Measurements from ENCODE around the gene OTOP1.
"Not testable (repeated sequence)": the region's sequence is repeated elsewhere in the genome, so short reads cannot be mapped to it uniquely, and the experiment has no call there.

Gene OTOP1

GRCh38 chr4:4202510-4202909 is 24.2 kb downstream of the OTOP1 start:
- no peak overlapping the region for H3K4me2 ChIP-seq (ENCODE audit: low read depth, low read length)
- no peak overlapping the region for H3K9ac ChIP-seq (ENCODE audit: low read length)
- H3K9me3 ChIP-seq (replicated peaks; ENCODE audit: insufficient read depth, low read length), result no peaks in the 10 kb centered on the region
- H3K4me1 ChIP-seq (ENCODE audit: low read length), result no peaks in the 10 kb centered on the region
- H3K36me3 ChIP-seq (replicated peaks; ENCODE audit: insufficient read depth, low read length), result no peaks in the 10 kb centered on the region
- no peaks in the 10 kb centered on the region for H3K9me2 ChIP-seq (replicated peaks; ENCODE audit: insufficient read depth, low read length)
- H3K27ac ChIP-seq (ENCODE audit: low read length), result no peak overlapping the region
- H3K79me2 ChIP-seq (ENCODE audit: low read length), result no peaks in the 10 kb centered on the region
- H2AFZ ChIP-seq (ENCODE audit: low read length), result no peak overlapping the region
- no peaks in the 10 kb centered on the region for H3F3A ChIP-seq (ENCODE audit: insufficient read depth, low read length)
- TF ChIP-seq EZH2 (optimal IDR thresholded peaks at IDR 0.05; ENCODE audit: low read depth, low read length) (no peak), EZH2phosphoT487 (IDR thresholded peaks at IDR 0.05; ENCODE audit: low read length) (no peak), CTCF (IDR thresholded peaks at IDR 0.05; ENCODE audit: low read length) (no peak)
- no peaks in the 10 kb centered on the region for H4K20me1 ChIP-seq (ENCODE audit: insufficient read depth, low read length)
- H3K4me3 ChIP-seq (ENCODE audit: low read length), result no peak overlapping the region
- H3K27me3 ChIP-seq (replicated peaks; ENCODE audit: insufficient read depth, low read length), result peaks cover 51% of the 10 kb centered on the region
- no peak for DNase-seq

GRCh38 chr4:4200624-4201023 is 26.1 kb downstream of the OTOP1 start:
- no peaks in the 10 kb centered on the region for H3K9me2 ChIP-seq (replicated peaks; ENCODE audit: insufficient read depth, low read length)
- H3K27ac ChIP-seq (ENCODE audit: low read length), result no peak overlapping the region
- no peak for DNase-seq
- H2AFZ ChIP-seq (ENCODE audit: low read length), result no peak overlapping the region
- no peaks in the 10 kb centered on the region for H3F3A ChIP-seq (ENCODE audit: insufficient read depth, low read length)
- TF ChIP-seq EZH2 (optimal IDR thresholded peaks at IDR 0.05; ENCODE audit: low read depth, low read length) (no peak), EZH2phosphoT487 (IDR thresholded peaks at IDR 0.05; ENCODE audit: low read length) (no peak), CTCF (IDR thresholded peaks at IDR 0.05; ENCODE audit: low read length) (no peak)
- no peaks in the 10 kb centered on the region for H3K36me3 ChIP-seq (replicated peaks; ENCODE audit: insufficient read depth, low read length)
- H3K27me3 ChIP-seq (replicated peaks; ENCODE audit: insufficient read depth, low read length), result peaks cover 33% of the 10 kb centered on the region
- H3K9me3 ChIP-seq (replicated peaks; ENCODE audit: insufficient read depth, low read length), result no peaks in the 10 kb centered on the region
- no peak overlapping the region for H3K9ac ChIP-seq (ENCODE audit: low read length)
- H3K79me2 ChIP-seq (ENCODE audit: low read length), result no peaks in the 10 kb centered on the region
- no peak overlapping the region for H3K4me3 ChIP-seq (ENCODE audit: low read length)
- no peak overlapping the region for H3K4me2 ChIP-seq (ENCODE audit: low read depth, low read length)
- no peaks in the 10 kb centered on the region for H4K20me1 ChIP-seq (ENCODE audit: insufficient read depth, low read length)
- H3K4me1 ChIP-seq (ENCODE audit: low read length), result no peaks in the 10 kb centered on the region

- peaks cover 5% of the 10 kb centered on the region; the same call in 1 of the 2 replicates for H3K27me3 ChIP-seq (replicated peaks; ENCODE audit: insufficient read depth, low read length)
- no peaks in the 10 kb centered on the region for H3K36me3 ChIP-seq (replicated peaks; ENCODE audit: insufficient read depth, low read length)
- no peaks in the 10 kb centered on the region for H4K20me1 ChIP-seq (ENCODE audit: insufficient read depth, low read length)
- H3K9me2 ChIP-seq (replicated peaks; ENCODE audit: insufficient read depth, low read length), result no peaks in the 10 kb centered on the region
- no peak overlapping the region for H3K27ac ChIP-seq (ENCODE audit: low read length)
- no peak overlapping the region for H3K9ac ChIP-seq (ENCODE audit: low read length)
- TF ChIP-seq EZH2phosphoT487 (IDR thresholded peaks at IDR 0.05; ENCODE audit: low read length) (no peak), EZH2 (optimal IDR thresholded peaks at IDR 0.05; ENCODE audit: low read depth, low read length) (no peak)
- DNase-seq, result no peak
- no peaks in the 10 kb centered on the region for H3K79me2 ChIP-seq (ENCODE audit: low read length)
- no peak overlapping the region for H3K4me2 ChIP-seq (ENCODE audit: low read depth, low read length)
- no peaks in the 10 kb centered on the region for H3F3A ChIP-seq (ENCODE audit: insufficient read depth, low read length)
- no peak overlapping the region for H2AFZ ChIP-seq (ENCODE audit: low read length)
- no peak overlapping the region for H3K4me3 ChIP-seq (ENCODE audit: low read length)
- H3K9me3 ChIP-seq (replicated peaks; ENCODE audit: insufficient read depth, low read length), result no peaks in the 10 kb centered on the region
- no peaks in the 10 kb centered on the region for H3K4me1 ChIP-seq (ENCODE audit: low read length)
Observed at GRCh38 chr4:4195354-4195753, 31.4 kb downstream of the OTOP1 start.

- not testable (repeated sequence) for H3K9me2 ChIP-seq (replicated peaks; ENCODE audit: insufficient read depth, low read length); H4K20me1 ChIP-seq (ENCODE audit: insufficient read depth, low read length); H3K9ac ChIP-seq (ENCODE audit: low read length); H3K9me3 ChIP-seq (replicated peaks; ENCODE audit: insufficient read depth, low read length); H3K79me2 ChIP-seq (ENCODE audit: low read length); H3K4me2 ChIP-seq (ENCODE audit: low read depth, low read length); H2AFZ ChIP-seq (ENCODE audit: low read length); H3K36me3 ChIP-seq (replicated peaks; ENCODE audit: insufficient read depth, low read length); H3K27me3 ChIP-seq (replicated peaks; ENCODE audit: insufficient read depth, low read length); H3K4me1 ChIP-seq (ENCODE audit: low read length); H3K27ac ChIP-seq (ENCODE audit: low read length); H3F3A ChIP-seq (ENCODE audit: insufficient read depth, low read length); H3K4me3 ChIP-seq (ENCODE audit: low read length); DNase-seq
Observed at GRCh38 chr4:4188557-4188956, 38.2 kb downstream of the OTOP1 start.

All from MM.1S (cell line).